GM12864 (cell line): ENCODE data around the gene POLA2.

Experiments used
- DNase-seq: peaks from one replicate; pipeline ENCODE4 v3.0.0-alpha.2; 2011; ENCODE audit warnings: low read depth
- H3K4me3 ChIP-seq: 2 replicates; pipeline ENCODE4 v1.5.1; 2011; ENCODE audit warnings: mild to moderate bottlenecking, low read depth, low read length, control low read depth
- CTCF ChIP-seq: IDR thresholded peaks from 2 replicates; pipeline ENCODE4 v1.5.1; 2011; ENCODE audit warnings: low read depth, mild to moderate bottlenecking, moderate library complexity, low read length, control low read depth, inconsistent platforms; ENCODE audit errors: missing control alignments

POLA2 gene

GRCh38 chr11:65275906-65276305, 14.1 kb downstream of the POLA2 start:
- no peak for DNase-seq
- H3K4me3 ChIP-seq = no peak overlapping the region

GRCh38 chr11:65277631-65278277, 16.0 kb downstream of the POLA2 start:
- no peak for DNase-seq
- TF ChIP-seq CTCF = no peak
- no peak overlapping the region for H3K4me3 ChIP-seq

More at GRCh38 chr11:65275906-65276305, 14.1 kb downstream of the POLA2 start:
- TF ChIP-seq CTCF = no peak

GRCh38 chr11:65278356-65278755, 16.6 kb downstream of the POLA2 start:
- H3K4me3 ChIP-seq = no peak overlapping the region
- TF ChIP-seq CTCF = no peak
- DNase-seq = no peak

GRCh38 chr11:65279279-65279678, 17.5 kb downstream of the POLA2 start:
- TF ChIP-seq CTCF = no peak
- no peak overlapping the region for H3K4me3 ChIP-seq
- no peak for DNase-seq

GRCh38 chr11:65279741-65280440, 18.1 kb downstream of the POLA2 start:
- TF ChIP-seq CTCF = no peak
- no peak overlapping the region for H3K4me3 ChIP-seq
- DNase-seq = no peak

GRCh38 chr11:65280646-65281045, 18.9 kb downstream of the POLA2 start:
- TF ChIP-seq CTCF = no peak
- H3K4me3 ChIP-seq = no peak overlapping the region
- no peak for DNase-seq

- DNase-seq = no peak
- no peak overlapping the region for H3K4me3 ChIP-seq
- TF ChIP-seq CTCF = no peak
Measured at GRCh38 chr11:65286686-65287085, 24.9 kb downstream of the POLA2 start.
